Epidermal melanocyte (primary cell): ENCODE data around the gene DGKB.
A peak's percentile ranks its signal among the peaks of the same experiment; 100 is the strongest.

Source experiments
- DNase-seq: peaks from one replicate; pipeline ENCODE4 v3.0.0; 2011; ENCODE audit warnings: low spot score; ENCODE audit not compliant: insufficient read length

Gene DGKB

DNA sequence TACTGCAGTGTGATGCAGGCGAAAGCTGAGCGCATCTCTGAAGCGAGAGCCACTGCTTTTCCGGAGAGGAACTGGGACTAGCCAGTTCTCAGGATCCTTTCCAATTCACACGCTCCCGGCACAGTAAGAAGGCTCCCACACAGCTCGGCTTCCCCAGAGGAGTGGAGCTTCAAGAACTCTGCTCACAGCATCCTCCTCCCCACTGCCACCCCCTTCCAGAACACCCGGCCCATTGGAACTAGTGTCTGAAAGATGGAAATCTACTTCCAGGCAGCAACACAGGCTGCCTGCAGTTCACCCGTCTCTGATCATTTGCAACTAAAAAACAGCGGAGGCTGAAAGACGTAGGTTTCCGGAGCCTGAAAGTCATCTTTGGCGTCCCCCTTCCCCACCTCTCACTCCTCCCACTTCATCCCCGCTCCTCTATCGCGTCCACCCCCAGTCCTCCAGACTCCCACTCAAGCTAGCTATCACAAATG, at the start of gene DGKB:
Gene DGKB (minus strand): TSS at position 163 of the 479 bp plus-strand sequence.
- DNase-seq, result no peak

DNA sequence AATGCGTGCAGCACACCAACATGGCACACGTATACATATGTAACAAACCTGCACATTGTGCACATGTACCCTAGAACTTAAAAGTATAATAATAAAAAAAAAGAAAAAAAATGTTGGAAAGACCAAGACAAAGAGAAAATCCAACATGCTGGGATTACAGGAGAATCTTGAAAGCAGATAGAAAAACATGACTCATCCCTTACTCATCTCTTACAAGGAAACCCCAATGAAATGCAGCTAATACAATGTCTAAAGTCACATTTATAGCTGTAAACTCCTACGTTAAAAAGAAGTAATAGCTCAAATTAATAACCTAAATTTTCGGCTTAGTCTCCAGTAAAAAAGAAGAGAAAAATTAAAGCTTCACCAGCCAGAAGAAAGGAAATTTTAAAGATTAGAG, 47.5 kb upstream of the DGKB start:
- DNase-seq, result no peak

DNA sequence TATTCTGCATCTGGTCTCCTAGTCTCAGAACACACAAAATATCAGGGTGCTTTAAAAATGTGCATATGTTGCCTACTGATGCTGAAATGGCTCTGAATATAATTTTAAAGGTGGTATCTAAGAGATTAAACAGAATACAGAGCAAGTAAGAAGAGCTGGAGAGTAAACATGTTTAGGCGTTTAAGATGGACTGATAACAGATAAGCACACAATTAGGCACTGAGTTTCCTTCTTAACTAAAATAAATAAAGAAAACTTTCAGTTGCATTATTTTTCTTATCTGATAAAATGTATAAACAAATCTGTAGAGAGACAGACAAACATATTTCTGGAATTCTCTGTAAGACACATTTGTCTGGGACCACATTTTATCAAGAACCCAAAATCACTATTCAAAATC, 35.6 kb upstream of the DGKB start:
- DNase-seq, result no peak

- DNase-seq, result no peak
These were observed 35.0 kb upstream of the DGKB start for GRCh38 chr7:14937581-14937980.

- no peak for DNase-seq
These were observed 34.0 kb upstream of the DGKB start for GRCh38 chr7:14936554-14936953.

DNA sequence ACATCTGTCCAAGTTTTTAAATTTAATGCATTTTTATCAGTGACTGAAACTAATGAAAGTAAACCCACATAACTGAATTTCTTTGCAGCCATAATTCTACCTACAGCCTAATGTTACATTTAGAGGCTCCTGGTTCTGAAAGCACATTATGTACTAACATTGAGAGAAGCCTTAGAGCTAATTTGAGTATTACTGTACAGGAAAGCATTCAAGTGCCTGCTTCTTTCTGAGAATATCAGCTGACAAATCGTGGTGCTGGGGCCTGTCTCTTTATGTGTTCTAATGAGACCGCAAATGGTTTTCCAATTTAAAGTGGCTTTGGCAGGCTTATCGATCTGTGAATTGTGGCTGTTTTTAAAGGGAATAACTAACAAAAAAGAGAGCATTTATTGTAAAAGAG, 32.3 kb upstream of the DGKB start:
- no peak for DNase-seq

DNA sequence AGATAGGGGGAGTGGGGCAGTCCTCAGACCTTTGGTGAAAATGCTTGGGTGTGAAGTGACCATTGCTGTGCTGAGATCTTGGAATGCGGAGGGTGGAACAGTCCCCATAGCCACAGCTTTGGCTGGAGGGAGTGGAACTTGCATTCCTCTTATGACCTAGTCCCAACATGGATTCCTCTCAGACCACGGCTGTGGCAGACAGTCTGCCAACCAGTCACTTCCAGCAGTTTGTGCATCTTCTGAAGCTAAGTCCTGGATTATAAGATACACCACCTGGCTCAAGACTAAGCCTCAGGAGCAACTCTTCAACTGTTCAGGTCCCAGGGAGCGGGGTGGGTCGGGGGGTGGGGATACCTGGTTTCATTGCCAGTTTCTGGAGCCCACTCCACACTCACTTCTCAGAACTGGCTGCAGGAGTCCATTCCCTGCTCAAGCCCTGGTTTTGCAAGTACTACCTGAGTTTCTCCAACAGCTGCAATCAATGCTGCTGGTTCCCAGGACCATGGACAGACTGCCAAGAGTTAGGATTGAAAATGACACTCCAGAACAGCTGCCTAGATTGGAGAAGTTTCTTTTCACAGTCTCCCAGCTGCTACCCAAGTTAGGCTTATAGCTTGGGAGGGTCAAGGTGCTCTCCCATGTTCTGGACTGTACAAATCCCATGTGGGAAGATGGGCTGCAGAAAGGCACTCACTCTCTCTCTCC, 29.1 kb upstream of the DGKB start:
- DNase-seq, result no peak

DNA sequence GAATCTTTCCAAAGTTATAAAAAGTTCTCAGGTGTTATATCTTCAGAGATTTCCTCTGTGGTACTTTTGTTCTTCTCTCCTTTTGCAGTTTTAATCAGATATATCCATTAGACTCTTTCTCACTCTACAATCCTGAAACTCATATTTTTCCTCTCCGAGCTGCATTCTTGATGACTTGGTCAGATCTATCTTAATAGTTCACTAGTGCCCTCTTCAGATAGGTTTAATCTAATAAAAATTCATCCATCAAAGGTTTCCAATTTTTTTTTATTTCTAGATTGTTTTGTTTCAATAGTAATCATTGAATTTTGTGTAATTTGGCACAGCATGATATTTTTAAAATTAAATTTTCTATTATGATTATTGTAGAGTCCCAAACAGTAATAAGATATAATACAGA, 21.8 kb upstream of the DGKB start:
- peak; percentile 34 for DNase-seq

- DNase-seq, result no peak
These were observed 8.5 kb upstream of the DGKB start for GRCh38 chr7:14911077-14911476.

DNA sequence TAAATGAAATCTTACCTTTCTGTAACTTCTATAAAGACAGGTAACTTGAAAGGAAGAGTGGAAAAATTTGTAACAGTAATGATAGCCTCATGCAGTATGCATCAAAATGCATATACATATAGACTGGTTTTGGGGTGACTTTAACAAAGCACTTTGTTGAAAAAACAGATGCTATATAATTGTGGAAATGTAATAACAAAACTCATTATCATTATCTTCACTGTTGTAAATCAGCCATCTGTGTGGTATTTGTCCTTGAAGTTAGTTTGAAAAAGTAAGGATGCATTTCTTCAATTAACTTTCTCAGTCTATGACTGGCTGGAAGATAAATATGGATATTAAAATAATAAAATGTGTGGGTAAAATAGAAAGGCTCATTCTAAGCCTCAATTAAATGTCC, 6.1 kb upstream of the DGKB start:
- DNase-seq, result no peak

- no peak for DNase-seq
These were observed 3.2 kb upstream of the DGKB start for GRCh38 chr7:14905764-14906163.

- no peak for DNase-seq
These were observed 2.5 kb downstream of the DGKB start for GRCh38 chr7:14900051-14900450.

- DNase-seq, result no peak
These were observed 3.5 kb downstream of the DGKB start for GRCh38 chr7:14899030-14899429.

DNA sequence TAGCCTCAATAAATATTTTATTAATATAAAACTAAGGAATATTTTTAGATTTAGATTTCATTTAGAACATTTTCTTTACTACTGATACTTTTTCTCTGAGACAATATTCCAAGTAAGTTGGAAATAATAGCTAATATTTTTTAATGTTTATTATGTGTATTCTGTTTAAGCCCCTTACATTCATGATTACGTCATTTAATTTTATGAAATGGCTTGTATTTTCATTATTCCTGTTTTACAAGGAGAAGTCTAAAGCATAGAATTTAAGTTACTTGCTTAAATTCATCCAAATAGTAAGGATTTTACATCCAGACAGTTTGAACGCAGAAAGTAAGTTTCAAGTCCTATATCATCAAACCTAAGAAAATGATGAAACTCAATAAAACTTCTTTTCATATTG, 6.1 kb downstream of the DGKB start:
- DNase-seq, result no peak

DNA sequence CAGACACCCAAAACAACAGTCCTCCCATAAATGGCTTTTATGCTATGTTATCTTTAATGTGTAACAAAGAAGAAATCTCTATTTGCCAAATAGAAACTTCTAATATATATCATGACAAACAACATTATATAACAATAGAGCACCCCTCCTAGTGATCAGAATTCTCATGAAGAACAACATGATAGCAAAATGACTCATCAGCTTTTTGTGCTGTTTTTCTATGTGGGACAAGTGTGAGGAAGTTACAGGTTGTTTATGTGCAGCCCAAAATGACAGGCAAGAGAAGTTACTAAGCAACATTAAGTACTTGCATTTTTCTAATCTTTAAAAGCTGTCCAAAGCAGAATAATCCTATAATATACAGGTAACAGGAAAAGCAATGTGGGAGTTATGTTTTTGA, 7.7 kb downstream of the DGKB start:
- DNase-seq, result no peak

GRCh38 chr7:14892961-14893360, 9.6 kb downstream of the DGKB start:
- no peak for DNase-seq

DNA sequence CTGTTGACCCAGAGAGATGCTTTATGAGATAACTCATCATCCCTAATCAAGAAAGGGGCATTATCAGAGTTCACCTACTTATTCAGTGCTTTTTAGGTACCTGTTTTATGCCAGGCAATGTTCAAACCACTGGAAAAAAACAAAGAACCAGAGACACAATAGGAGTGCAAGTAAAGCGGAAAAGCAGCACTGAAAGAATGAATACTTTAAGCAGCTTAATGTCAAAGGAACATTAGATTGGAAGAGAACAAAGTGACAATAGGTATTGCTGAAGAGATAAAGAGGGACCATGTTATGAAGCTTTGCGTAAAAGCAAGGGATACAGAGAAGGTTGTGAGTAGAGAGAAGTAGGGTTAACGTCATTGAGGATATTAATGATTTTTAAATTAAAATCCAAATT, 11.3 kb downstream of the DGKB start:
- no peak for DNase-seq

DNA sequence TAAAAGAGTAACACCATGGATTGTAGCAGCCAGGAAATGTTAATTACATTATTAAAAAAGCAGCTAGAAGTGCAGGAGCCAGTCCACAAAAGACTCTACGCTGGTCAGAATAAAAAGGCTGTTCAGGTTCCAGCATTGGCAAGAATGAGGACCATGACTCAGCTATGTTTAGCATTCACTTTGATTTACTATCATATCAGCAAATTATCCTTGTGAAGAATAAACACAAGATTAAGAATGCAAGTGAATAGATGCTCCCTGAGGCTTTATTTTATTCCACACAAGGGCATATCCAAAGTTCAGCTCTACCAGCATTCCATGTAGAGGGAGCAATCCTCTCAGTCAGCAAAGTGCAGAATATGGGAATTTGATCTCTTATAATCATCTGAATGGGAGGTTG, 13.6 kb downstream of the DGKB start:
- DNase-seq, result no peak

GRCh38 chr7:14886533-14886932, 16.0 kb downstream of the DGKB start:
- DNase-seq, result no peak

GRCh38 chr7:14875941-14876587, 26.5 kb downstream of the DGKB start:
- no peak for DNase-seq

GRCh38 chr7:14871880-14872279, 30.7 kb downstream of the DGKB start:
- no peak for DNase-seq

- DNase-seq, result no peak
These were observed 32.2 kb downstream of the DGKB start for GRCh38 chr7:14870394-14870793.

- DNase-seq, result no peak
These were observed 33.6 kb downstream of the DGKB start for GRCh38 chr7:14868937-14869336.
